ENCODE measurements around the gene TRIM62.

GRCh38 chr1:33182401-33182841 lies 578 bp upstream of the TRIM62 start:
- TF ChIP-seq EZH2 (IDR thresholded peaks at IDR 0.05; ENCODE audit: low read length) (no peak), CTCF (optimal IDR thresholded peaks at IDR 0.05 in 1 of 3, IDR thresholded peaks at IDR 0.05 in 1 of 3, conservative IDR thresholded peaks at IDR 0.05 in 1 of 3; ENCODE audit: extremely low read depth in 1 of 3, insufficient read depth in 2 of 3, low read length in 3 of 3) (no peak)
